Measurements from ENCODE around the gene MCM3AP. TPM values are rescaled to one million over a fixed set of nuclear protein-coding genes. Genes with fewer than 3 reads are reported as not detected.

MCM3AP gene
- total RNA-seq = 125 TPM

DNA sequence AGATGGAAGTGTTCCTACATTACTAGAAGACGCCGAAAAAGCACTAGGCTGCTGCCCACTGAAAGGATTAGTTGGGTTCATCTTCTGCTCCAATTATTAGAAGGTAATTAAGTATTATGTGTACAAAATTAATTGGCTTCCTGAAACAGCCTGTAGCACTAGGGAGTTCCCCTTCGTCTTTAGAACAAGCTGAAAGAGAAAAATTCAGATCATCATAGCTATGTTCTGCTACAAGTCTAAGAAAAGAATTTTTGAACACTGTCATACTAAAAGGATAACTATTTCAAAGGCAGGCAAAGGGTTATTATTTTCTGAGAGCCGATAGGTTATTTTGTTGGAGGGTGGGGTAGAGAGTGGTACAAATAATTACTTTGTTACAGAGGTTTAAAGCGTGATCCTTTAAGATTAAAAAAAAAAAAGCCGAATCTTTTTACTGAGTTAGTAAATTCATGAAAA is at the start of gene MCM3AP:
Gene MCM3AP, minus strand, starts transcription at position 406 of the 456 bp plus-strand sequence. Its CDS starts 325 bp downstream, at position 81.

DNA sequence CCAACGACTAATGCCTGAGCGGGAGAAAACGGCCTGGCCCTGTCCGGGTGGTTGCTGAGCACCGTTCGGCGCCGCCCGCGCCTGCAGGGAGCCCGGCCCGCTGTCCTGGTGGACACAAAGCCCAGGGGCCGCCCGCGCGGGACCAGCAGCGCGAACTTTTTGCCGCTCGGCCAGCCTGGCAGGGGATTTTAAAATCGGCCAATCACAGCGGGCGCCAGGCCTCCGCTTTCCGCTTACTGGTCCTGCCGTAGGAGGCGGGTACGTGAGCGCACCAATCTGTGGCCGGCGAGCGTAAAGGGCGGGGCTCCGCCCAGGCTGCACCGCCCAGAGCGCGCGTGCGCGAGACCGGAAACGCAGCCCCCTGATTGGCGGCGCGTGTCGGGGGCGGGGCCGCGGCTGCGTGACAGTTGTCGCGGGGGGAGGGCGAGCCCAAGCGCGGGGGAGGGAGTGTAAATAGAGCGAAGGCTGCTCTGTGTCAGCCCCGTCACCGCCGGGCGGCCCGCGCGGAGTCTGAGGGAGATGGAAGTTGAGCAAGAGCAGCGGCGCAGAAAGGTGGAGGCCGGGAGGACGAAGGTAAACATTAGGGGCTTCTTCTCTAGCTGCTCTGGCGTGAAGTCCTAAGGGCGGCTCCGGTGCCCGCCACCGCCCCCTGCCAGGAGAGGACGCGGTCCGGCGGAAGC is 38.4 kb upstream of the MCM3AP start, which contains the start of the genes C21orf58 and PCNT:
Gene C21orf58, minus strand, starts transcription at position 161 of the 680 bp plus-strand sequence. CDS start 1,132 bp downstream, outside the sequence.
Gene PCNT, plus strand, starts transcription at position 447 of the 680 bp plus-strand sequence. Its CDS starts 73 bp downstream, at position 520.

DNA sequence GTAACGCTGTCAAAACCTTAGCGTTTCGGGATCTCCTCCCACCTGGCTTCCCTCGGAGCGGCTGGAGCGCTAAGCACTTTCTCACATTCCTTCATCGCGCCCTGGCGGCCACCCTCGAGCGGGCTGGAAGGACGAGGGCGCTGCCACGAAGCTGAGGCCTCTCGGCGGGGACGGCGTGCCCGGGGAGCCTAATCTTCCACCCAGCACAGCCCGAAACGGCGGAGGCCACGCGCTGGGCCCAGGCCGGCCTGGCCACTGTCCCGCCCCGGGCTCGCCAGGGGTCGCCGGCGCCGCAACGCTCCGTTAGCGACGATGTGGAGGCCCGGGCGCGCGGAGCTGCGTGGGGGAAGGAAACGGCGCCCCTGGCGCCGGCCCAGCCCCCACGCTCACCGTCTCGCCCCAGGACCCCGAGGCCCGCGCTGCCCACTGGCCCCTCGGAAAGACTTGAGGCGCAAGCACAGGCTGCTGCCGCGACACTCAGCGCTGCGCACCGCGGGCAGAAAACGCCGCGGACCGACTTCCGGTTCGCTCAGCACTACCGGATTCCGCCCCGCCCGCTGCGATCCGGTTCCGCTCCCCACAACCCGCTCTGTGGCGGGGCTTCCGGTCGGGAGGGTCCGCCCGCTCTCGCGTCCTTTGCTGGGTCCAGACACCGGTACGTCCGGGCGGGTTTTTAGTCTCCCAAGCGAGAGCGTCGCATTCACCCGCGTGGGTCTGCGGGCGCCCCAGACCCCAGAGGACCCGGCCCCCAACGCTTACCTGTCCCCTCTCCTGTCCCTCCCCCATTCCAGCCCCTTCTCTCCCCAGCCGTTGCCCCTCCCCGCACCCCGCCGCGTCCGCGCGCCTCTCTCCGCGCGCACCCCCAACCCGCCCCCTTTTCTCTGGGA is 593 bp upstream of the MCM3AP start, which contains the start of gene YBEY:
Gene YBEY, plus strand, starts transcription at position 582 of the 887 bp plus-strand sequence. CDS start 572 bp downstream, outside the sequence.

DNA sequence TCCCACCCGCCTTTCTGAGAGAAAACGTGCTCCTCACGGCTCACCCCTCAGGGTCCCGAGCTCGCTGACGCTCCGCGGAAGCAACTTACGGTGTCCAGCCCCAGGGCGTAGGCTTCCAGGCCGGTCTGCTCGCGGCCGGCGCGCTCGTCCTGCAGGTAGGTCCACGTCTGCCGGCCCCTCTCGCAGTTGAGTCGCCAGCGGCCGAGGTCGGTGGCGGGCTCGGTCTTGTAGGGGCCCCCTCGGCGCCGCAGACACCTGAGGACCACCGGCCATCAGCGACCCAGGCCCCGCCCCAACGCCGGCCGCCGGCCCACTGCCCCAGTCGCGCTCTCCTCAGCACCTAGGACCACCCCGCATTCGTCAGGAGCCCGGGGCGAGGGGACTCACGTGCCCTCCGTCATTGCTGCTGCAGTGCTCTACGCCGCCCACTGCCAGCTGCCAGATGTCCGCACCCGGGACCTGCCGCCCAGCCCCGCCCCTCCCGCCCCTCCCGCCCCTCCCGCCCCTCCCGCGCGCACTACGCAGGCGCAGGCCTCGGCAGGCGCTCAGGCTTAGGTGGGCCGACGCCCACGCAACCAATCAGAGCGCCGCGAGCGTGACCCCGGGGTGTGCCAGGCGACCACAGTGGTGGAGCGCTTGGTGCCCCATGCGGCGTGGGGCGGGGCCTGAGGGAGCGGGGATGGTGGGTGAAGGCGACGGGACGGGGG is 56.9 kb downstream of the MCM3AP start, which contains the start of gene LSS:
Gene LSS, minus strand, starts transcription at position 430 of the 707 bp plus-strand sequence. Its CDS starts 29 bp downstream, at position 401.

Other genes with a start within 250 kb of the MCM3AP start
- gene COL6A2, start 187.5 kb downstream of the MCM3AP start, total RNA-seq = 631 TPM
- gene FTCD, start 130.0 kb downstream of the MCM3AP start, total RNA-seq = 1.1 TPM
- gene SPATC1L, start 101.2 kb downstream of the MCM3AP start, total RNA-seq = 9.1 TPM
- gene LSS, start 56.8 kb downstream of the MCM3AP start, total RNA-seq = 56.3 TPM
- gene YBEY, start 731 bp upstream of the MCM3AP start, total RNA-seq = 20.6 TPM
- 9.3 TPM for gene C21orf58, start 38.3 kb upstream of the MCM3AP start, total RNA-seq
- gene PCNT, start 38.5 kb upstream of the MCM3AP start, total RNA-seq = 32.8 TPM
- gene DIP2A, start 173.3 kb upstream of the MCM3AP start, total RNA-seq = 69.5 TPM